SKM-1 (cell line): Measurements from ENCODE around the gene CWC22.
A peak's percentile ranks its signal among the peaks of the same experiment; 100 is the strongest.
"Not testable (repeated sequence)": the region's sequence is repeated elsewhere in the genome, so short reads cannot be mapped to it uniquely, and the experiment has no call there.

ENCODE experiments used
- DNase-seq: peaks from one replicate; lab custom pipeline; 2025; ENCODE audit not compliant: unreplicated experiment; lab: John Stamatoyannopoulos, UW

Gene CWC22

GRCh38 chr2:180006781-180007579 is at the start of gene CWC22:
Gene CWC22, minus strand, starts transcription at chr2:180007297. Its CDS starts 13,956 bp downstream, at chr2:179993341.
- peak; percentile 85 for DNase-seq

GRCh38 chr2:180056367-180057118 is 49.4 kb upstream of the CWC22 start:
- DNase-seq: no peak

- DNase-seq: not testable (repeated sequence)
Observed at GRCh38 chr2:180054576-180054975, 47.5 kb upstream of the CWC22 start.

GRCh38 chr2:180050246-180050645 is 43.1 kb upstream of the CWC22 start:
- no peak for DNase-seq

GRCh38 chr2:180048251-180048650 is 41.2 kb upstream of the CWC22 start:
- DNase-seq: no peak

GRCh38 chr2:180046776-180047175 is 39.7 kb upstream of the CWC22 start:
- no peak for DNase-seq

GRCh38 chr2:180046202-180046601 is 39.1 kb upstream of the CWC22 start:
- no peak for DNase-seq

GRCh38 chr2:180040146-180040925 is 33.2 kb upstream of the CWC22 start:
- DNase-seq: no peak

- no peak for DNase-seq
Observed at GRCh38 chr2:180038997-180039396, 31.9 kb upstream of the CWC22 start.

- DNase-seq: no peak
Observed at GRCh38 chr2:180033993-180034894, 27.1 kb upstream of the CWC22 start.

GRCh38 chr2:180029575-180029974 is 22.5 kb upstream of the CWC22 start:
- DNase-seq: no peak

GRCh38 chr2:180021850-180022249 is 14.8 kb upstream of the CWC22 start:
- no peak for DNase-seq

GRCh38 chr2:180017784-180018183 is 10.7 kb upstream of the CWC22 start:
- DNase-seq: no peak

- DNase-seq: no peak
Observed at GRCh38 chr2:180016937-180017336, 9.8 kb upstream of the CWC22 start.

- no peak for DNase-seq
Observed at GRCh38 chr2:180015951-180016709, 9.0 kb upstream of the CWC22 start.

- no peak for DNase-seq
Observed at GRCh38 chr2:180012523-180012922, 5.4 kb upstream of the CWC22 start.

GRCh38 chr2:180010701-180011100 is 3.6 kb upstream of the CWC22 start:
- no peak for DNase-seq

GRCh38 chr2:180006231-180006630 is 866 bp downstream of the CWC22 start:
- DNase-seq: no peak

GRCh38 chr2:180005465-180005864 is 1.6 kb downstream of the CWC22 start:
- not testable (repeated sequence) for DNase-seq

GRCh38 chr2:180004731-180005130 is 2.4 kb downstream of the CWC22 start:
- DNase-seq: no peak
